Measurements from ENCODE around the gene PTPRG.

- TF ChIP-seq, protein P1, sequence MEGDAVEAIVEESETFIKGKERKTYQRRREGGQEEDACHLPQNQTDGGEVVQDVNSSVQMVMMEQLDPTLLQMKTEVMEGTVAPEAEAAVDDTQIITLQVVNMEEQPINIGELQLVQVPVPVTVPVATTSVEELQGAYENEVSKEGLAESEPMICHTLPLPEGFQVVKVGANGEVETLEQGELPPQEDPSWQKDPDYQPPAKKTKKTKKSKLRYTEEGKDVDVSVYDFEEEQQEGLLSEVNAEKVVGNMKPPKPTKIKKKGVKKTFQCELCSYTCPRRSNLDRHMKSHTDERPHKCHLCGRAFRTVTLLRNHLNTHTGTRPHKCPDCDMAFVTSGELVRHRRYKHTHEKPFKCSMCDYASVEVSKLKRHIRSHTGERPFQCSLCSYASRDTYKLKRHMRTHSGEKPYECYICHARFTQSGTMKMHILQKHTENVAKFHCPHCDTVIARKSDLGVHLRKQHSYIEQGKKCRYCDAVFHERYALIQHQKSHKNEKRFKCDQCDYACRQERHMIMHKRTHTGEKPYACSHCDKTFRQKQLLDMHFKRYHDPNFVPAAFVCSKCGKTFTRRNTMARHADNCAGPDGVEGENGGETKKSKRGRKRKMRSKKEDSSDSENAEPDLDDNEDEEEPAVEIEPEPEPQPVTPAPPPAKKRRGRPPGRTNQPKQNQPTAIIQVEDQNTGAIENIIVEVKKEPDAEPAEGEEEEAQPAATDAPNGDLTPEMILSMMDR (conservative IDR thresholded peaks at IDR 0.05 in 1 of 2, IDR thresholded peaks at IDR 0.05 in 1 of 2; ENCODE audit: low read depth in 1 of 2, low read length in 2 of 2): no peak
- TF ChIP-seq EZH2 (IDR thresholded peaks at IDR 0.05; ENCODE audit: low read length, missing control alignments): no peak
Measured at GRCh38 chr3:62088472-62089104, 527.2 kb downstream of the PTPRG start.
